Sigmoid colon (tissue), 4 donors: ENCODE data around the gene NBEAL2.
"Not testable (repeated sequence)": the region's sequence is repeated elsewhere in the genome, so short reads cannot be mapped to it uniquely, and the experiment has no call there.

Experiments used
- EP300 ChIP-seq, 4 donors: sonication (generic); formaldehyde crosslinking; IDR thresholded peaks; one replicate each; pipeline ENCODE4 v1.6.1; 2017; ENCODE audit warnings: antibody characterized with exemption in 4 of 4
- POLR2A ChIP-seq, 2 donors: fragments of 450-650 bp; IDR thresholded peaks; one replicate each; pipeline ENCODE4 v1.6.1; 2016; ENCODE audit warnings: antibody characterized with exemption in 2 of 2, mild to moderate bottlenecking in 2 of 2, moderate library complexity in 2 of 2
- POLR2AphosphoS5 ChIP-seq, 4 donors: sonication (generic); formaldehyde crosslinking; IDR thresholded peaks; one replicate each; pipeline ENCODE4 v1.6.1; 2017; ENCODE audit warnings: antibody characterized with exemption in 4 of 4
- TF ChIP-seq, protein P1 (sequence below), 4 experiments: fragments of 450-650 bp in 3 of 4; fragments of 200-600 bp in 1 of 4; IDR thresholded peaks; one replicate each; pipeline ENCODE4 v1.5.1; 2016 to 2019; ENCODE audit warnings: antibody characterized with exemption in 4 of 4, mild to moderate bottlenecking in 3 of 4, moderate library complexity in 2 of 4

DNA sequence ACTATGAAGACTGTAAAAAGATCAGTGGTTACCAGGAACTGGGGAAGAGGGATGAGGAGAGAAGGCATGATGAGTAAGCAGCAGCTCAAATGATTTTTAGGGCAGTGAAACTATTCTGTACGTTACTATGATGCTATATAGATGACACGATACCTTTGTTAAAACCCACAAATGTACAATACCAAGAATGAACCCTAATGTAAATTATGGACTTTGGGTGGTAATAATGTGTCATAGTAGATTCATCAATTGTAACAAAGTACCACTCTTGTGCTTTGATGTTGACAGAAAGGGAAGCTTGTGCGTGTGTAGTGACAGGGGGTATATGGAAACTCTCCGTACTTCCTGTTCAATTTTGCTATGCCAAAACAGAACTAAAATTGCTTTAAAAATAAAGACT, 51.6 kb downstream of the NBEAL2 start:
- TF ChIP-seq, protein P1, sequence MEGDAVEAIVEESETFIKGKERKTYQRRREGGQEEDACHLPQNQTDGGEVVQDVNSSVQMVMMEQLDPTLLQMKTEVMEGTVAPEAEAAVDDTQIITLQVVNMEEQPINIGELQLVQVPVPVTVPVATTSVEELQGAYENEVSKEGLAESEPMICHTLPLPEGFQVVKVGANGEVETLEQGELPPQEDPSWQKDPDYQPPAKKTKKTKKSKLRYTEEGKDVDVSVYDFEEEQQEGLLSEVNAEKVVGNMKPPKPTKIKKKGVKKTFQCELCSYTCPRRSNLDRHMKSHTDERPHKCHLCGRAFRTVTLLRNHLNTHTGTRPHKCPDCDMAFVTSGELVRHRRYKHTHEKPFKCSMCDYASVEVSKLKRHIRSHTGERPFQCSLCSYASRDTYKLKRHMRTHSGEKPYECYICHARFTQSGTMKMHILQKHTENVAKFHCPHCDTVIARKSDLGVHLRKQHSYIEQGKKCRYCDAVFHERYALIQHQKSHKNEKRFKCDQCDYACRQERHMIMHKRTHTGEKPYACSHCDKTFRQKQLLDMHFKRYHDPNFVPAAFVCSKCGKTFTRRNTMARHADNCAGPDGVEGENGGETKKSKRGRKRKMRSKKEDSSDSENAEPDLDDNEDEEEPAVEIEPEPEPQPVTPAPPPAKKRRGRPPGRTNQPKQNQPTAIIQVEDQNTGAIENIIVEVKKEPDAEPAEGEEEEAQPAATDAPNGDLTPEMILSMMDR (IDR thresholded peaks at IDR 0.05), result not testable (repeated sequence)
- TF ChIP-seq POLR2AphosphoS5, POLR2A, EP300 (IDR thresholded peaks at IDR 0.05): not testable (repeated sequence)
